Ureter (tissue), 1 donor: ENCODE results near the gene UBQLN4. TPM values are rescaled to one million over a fixed set of nuclear protein-coding genes. Genes with fewer than 3 reads are reported as not detected.

Experiments used
- DNase-seq: peaks from one replicate; pipeline ENCODE4 v3.0.0-alpha.2; 2020; ENCODE audit warnings: low spot score
- total RNA-seq: library from RNA; stranded (reverse); gene quantifications from one replicate; pipeline ENCODE4 v1.2.4, GENCODE V29; 2023
- donor health status: DM: yes; HTN: yes; CAD: no.

Gene UBQLN4
- total RNA-seq, 1 donor from 2014 or later = 40.0 TPM

DNA sequence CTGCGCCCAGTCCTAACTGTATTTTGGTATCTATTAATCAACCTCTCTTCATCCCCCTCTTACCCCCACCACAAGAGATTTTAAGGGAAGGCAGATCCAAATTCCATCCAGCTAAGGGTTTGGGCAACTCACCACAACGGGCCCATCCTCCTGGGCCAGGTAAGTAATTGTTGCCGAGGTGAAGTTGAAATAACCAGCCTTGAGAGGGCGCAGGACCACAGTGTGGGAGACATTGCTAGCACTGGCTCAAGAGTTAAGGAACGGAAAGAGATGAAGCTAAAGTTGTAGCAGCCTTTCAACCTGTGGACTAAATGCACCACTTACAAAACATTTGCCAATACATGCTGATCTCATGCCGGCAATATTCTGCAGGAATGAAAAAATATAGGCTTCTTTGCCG lies 38.8 kb downstream of the UBQLN4 start:
- no peak for DNase-seq

DNA sequence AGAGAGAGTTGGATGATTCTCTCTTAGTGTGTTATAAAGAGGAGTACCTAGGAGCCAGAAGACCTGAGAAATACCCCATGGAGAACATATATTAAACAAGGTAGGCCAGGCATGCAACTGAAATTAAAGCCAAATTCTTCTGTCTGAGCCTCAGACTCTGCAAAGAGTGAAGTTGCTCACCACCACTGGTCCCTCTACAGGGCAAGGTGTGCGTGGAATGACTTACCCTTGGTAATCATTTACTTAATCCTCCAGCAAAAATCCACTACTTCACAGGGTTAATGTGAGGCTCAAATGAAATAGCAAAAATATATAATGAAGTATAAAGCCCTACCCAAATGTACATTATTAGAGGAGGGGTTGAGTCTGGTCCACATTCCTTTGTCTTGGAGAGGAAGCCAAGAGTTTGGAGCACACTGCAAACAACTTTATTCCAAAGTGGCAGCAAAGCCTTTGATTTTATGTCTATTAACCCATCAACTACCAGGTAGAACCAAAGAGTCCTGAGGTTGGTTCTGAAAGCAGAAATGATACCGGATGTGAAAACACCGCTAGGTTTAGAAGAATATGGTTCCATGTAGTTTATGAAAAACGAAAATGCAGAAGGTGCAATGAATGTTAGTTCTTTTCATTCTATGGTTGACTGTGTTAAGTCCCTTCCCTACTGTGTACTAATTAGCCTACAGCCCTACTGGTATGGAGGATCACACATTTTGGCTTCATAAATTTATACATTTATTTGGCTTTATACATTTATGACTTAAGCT lies 41.4 kb downstream of the UBQLN4 start:
- DNase-seq = no peak

DNA sequence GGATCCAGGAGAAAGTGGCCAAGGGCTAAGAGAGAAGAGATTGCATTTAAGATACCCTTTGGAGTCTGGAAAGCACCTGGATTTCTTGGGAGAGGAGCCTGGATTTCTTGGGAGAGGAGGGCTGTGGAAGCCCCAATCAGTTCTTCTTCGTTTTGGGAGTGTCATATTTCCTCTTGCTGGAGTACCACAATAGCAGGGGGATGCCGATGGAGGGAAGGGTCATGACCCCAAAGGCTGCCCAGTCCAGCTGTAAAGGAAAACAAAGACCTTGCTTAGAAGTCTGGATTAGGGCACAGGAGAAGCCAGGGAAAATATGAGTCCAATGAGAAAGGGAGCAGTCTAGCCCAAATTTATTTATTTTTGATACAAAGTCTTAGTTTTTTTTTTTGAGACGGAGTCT lies 44.2 kb downstream of the UBQLN4 start:
- DNase-seq = no peak

- no peak for DNase-seq
Observed at GRCh38 chr1:156006666-156007376, 46.8 kb downstream of the UBQLN4 start.

DNA sequence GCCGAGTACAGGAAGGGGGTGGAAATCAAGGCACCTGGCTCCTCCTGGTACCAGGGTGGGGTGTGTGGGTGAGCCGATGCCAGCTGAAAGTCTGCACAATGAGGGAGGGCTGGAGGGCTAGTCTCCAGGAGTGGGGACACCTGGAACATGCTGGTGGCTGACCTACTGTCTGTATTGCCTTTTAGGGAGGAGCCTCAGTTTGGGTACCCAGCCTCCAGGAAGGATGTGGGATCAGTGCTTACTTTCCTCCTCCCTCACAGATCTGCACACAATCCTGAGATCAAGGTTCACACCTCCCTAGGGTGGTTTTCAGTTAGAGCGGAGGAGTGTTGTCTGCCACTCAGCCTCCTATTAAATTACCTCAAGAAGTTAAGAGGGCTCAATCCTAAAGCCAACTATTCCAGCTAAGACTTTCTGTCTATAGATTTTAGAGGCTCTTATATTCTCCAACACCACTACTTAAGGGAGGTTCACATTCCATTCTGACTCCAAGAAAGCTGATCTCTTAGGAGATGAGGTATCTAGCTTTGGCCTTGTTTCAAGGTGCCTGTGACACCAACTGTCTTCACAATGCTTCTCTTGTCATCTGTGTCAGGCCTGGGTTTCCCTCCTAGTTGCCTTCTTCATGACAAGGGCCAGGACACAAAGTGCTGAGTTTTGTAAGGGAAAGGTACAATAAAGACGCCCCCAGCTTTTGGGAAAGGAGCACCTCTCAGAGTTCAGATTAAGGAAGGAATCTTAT lies 48.6 kb downstream of the UBQLN4 start:
- no peak for DNase-seq

GRCh38 chr1:156003923-156004188 lies 49.7 kb downstream of the UBQLN4 start:
- no peak for DNase-seq

GRCh38 chr1:156002188-156002911 lies 51.2 kb downstream of the UBQLN4 start:
- DNase-seq = no peak

- no peak for DNase-seq
Observed at GRCh38 chr1:156001662-156002171, 51.9 kb downstream of the UBQLN4 start.

- no peak for DNase-seq
Observed at GRCh38 chr1:156001021-156001661, 52.5 kb downstream of the UBQLN4 start.

GRCh38 chr1:155999964-156000363 lies 53.6 kb downstream of the UBQLN4 start:
- no peak for DNase-seq

GRCh38 chr1:155996166-155996565 lies 57.4 kb downstream of the UBQLN4 start:
- no peak for DNase-seq

DNA sequence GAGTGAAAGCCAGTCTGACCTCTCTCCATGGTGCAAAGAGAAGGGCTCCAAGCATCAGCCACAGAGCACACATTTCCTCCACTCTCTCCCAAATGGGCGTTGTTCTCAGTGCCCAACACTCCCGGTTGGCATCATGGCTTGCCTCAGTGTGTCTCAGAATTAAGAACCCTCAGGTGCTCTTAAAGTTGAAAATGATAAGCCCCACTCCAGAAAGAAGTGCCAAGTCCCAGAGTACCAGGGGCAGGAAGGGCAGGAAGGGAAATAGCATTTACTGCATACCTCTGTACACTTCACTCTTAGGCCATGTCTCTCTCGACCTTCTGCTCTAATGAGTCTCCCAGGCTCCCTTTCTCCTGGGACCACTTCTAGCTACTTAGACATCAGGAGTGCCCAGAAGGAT lies 60.0 kb downstream of the UBQLN4 start:
- no peak for DNase-seq

GRCh38 chr1:155990005-155990739 lies 63.4 kb downstream of the UBQLN4 start:
- DNase-seq = no peak

DNA sequence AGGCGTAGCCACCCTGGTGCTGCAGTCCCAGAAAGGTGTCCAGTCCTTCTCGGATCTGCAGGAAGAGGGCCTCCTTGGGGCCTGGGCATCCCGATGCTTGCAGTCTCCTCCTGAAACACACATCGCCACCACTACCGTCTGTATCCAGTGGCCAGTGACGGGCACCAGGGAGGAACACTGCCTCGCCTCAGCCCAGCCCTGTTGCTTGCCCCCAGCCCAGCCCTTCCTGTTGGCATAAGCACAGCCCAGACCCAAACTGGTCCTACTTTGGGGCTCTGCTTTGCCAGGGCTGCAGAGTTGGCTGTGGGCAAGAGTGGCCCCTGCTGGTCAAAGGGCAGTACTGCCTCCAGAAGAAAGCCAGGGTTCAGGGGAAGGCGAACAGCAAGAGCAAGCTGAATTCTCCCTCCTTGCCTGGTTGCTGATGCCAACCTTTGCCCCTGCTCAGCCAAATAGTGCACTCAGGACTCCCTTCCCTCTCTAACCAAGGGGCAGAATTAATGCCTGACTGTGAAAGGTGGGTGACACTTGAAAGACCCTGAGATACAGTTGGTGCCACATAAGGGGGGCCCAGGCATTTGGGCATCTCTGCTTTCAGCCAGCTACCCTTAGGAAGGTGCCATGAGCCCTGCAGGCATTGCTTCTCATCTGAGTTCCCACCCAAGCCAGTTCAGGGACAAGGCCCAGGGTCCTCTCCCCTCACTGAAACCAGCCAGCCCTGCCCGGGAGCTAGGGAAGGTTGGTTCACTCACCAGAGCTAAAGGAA lies 64.2 kb downstream of the UBQLN4 start:
- peak; percentile 80 for DNase-seq

Other genes starting within 250 kb of the UBQLN4 start
- gene GON4L, start 196.6 kb downstream of the UBQLN4 start, total RNA-seq = 82.9 TPM
- 11.3 TPM for gene SYT11, start 194.2 kb downstream of the UBQLN4 start, total RNA-seq
- 29.8 TPM for gene RIT1, start 142.4 kb downstream of the UBQLN4 start, total RNA-seq
- gene KHDC4, start 119.4 kb downstream of the UBQLN4 start, total RNA-seq = 83.8 TPM
- not detected for gene RXFP4, start 112.2 kb downstream of the UBQLN4 start, total RNA-seq
- 104 TPM for gene ARHGEF2, start 75.3 kb downstream of the UBQLN4 start, total RNA-seq
- gene SSR2, start 32.8 kb downstream of the UBQLN4 start, total RNA-seq = 189 TPM
- gene LAMTOR2, start 984 bp upstream of the UBQLN4 start, total RNA-seq = 47.5 TPM
- 182 TPM for gene RAB25, start 7.4 kb upstream of the UBQLN4 start, total RNA-seq
- gene MEX3A, start 28.7 kb upstream of the UBQLN4 start, total RNA-seq = 1.2 TPM
- 444 TPM for gene LMNA, start 60.9 kb upstream of the UBQLN4 start, total RNA-seq
- 49.3 TPM for gene SEMA4A, start 99.8 kb upstream of the UBQLN4 start, total RNA-seq
- gene SLC25A44, start 140.3 kb upstream of the UBQLN4 start, total RNA-seq = 24.7 TPM
- gene PMF1, start 159.2 kb upstream of the UBQLN4 start, total RNA-seq = 59.3 TPM
- gene BGLAP, start 188.4 kb upstream of the UBQLN4 start, total RNA-seq = 2.2 TPM
- 4.4 TPM for gene PAQR6, start 194.3 kb upstream of the UBQLN4 start, total RNA-seq
- gene SMG5, start 229.0 kb upstream of the UBQLN4 start, total RNA-seq = 77.5 TPM
- 26.2 TPM for gene TMEM79, start 230.5 kb upstream of the UBQLN4 start, total RNA-seq
- gene GLMP, start 241.9 kb upstream of the UBQLN4 start, total RNA-seq = 47.6 TPM
- not detected for gene VHLL, start 245.5 kb upstream of the UBQLN4 start, total RNA-seq